GM10266 (cell line): ENCODE data around the gene PLP2.

Experiments used
- DNase-seq: peaks from one replicate; pipeline ENCODE4 v3.0.0; 2012; ENCODE audit errors: extremely low spot score
- CTCF ChIP-seq: IDR thresholded peaks from 2 replicates; pipeline ENCODE4 v1.5.1; 2012; ENCODE audit warnings: mild to moderate bottlenecking, low read depth; ENCODE audit not compliant: control insufficient read depth, insufficient read depth; ENCODE audit errors: missing control alignments

The PLP2 gene

GRCh38 chrX:49189606-49190005 is 17.9 kb downstream of the PLP2 start:
- no peak for TF ChIP-seq CTCF

GRCh38 chrX:49190821-49191573 is 19.3 kb downstream of the PLP2 start:
- no peak for TF ChIP-seq CTCF
- peak; percentile 88 for DNase-seq

More at GRCh38 chrX:49189606-49190005, 17.9 kb downstream of the PLP2 start:
- no peak for DNase-seq

GRCh38 chrX:49191574-49192011 is 19.9 kb downstream of the PLP2 start:
- DNase-seq, result no peak
- TF ChIP-seq CTCF, result no peak

GRCh38 chrX:49192722-49193328 is 21.1 kb downstream of the PLP2 start:
- no peak for DNase-seq
- peak; percentile 61 for TF ChIP-seq CTCF

- TF ChIP-seq CTCF, result no peak
Measured at GRCh38 chrX:49193542-49193964, 21.9 kb downstream of the PLP2 start.

GRCh38 chrX:49197543-49198087 is 25.9 kb downstream of the PLP2 start:
- no peak for DNase-seq

More at GRCh38 chrX:49193542-49193964, 21.9 kb downstream of the PLP2 start:
- no peak for DNase-seq

More at GRCh38 chrX:49197543-49198087, 25.9 kb downstream of the PLP2 start:
- TF ChIP-seq CTCF, result no peak
